Progenitor cell of endocrine pancreas (in vitro differentiated cells): Measurements from ENCODE around the gene IQCE. TPM values are rescaled to one million over a fixed set of nuclear protein-coding genes. Genes with fewer than 3 reads are reported as not detected.

ENCODE experiments used
- DNase-seq: peaks from one replicate; pipeline ENCODE4 v3.0.0; 2021; ENCODE audit warnings: low spot score; ENCODE audit not compliant: unreplicated experiment
- H3K27ac Mint-ChIP-seq: 2 replicates; pipeline ENCODE4 v1.8.0; 2021; ENCODE audit warnings: mild to moderate bottlenecking, moderate library complexity, mixed read lengths
- H3K27me3 Mint-ChIP-seq: 2 replicates; pipeline ENCODE4 v1.8.0; 2021; ENCODE audit warnings: mixed read lengths
- H3K36me3 Mint-ChIP-seq: 2 replicates; pipeline ENCODE4 v1.8.0; 2022; ENCODE audit warnings: mixed read lengths; ENCODE audit not compliant: insufficient read depth
- H3K4me1 Mint-ChIP-seq: 2 replicates; pipeline ENCODE4 v1.8.0; 2021; ENCODE audit warnings: low read depth, mixed read lengths
- H3K4me3 Mint-ChIP-seq: 2 replicates; pipeline ENCODE4 v1.8.0; 2021; ENCODE audit warnings: low read depth, mild to moderate bottlenecking, moderate library complexity, mixed read lengths
- H3K9me3 Mint-ChIP-seq: 2 replicates; pipeline ENCODE4 v1.8.0; 2021; ENCODE audit warnings: low read depth, mixed read lengths
- total RNA-seq: library from RNA; stranded (reverse); gene quantifications from 2 replicates; pipeline ENCODE4 v1.2.1, GENCODE V29; 2021
- TF ChIP-seq, protein P1 (sequence below): fragments of 200-600 bp; sonication (generic); IDR thresholded peaks from one replicate; pipeline ENCODE4 v1.5.0; 2021; ENCODE audit warnings: antibody characterized with exemption, mild to moderate bottlenecking; ENCODE audit not compliant: unreplicated experiment

IQCE gene
- total RNA-seq, 1 donor from 2014 or later: 32.5 TPM

DNA sequence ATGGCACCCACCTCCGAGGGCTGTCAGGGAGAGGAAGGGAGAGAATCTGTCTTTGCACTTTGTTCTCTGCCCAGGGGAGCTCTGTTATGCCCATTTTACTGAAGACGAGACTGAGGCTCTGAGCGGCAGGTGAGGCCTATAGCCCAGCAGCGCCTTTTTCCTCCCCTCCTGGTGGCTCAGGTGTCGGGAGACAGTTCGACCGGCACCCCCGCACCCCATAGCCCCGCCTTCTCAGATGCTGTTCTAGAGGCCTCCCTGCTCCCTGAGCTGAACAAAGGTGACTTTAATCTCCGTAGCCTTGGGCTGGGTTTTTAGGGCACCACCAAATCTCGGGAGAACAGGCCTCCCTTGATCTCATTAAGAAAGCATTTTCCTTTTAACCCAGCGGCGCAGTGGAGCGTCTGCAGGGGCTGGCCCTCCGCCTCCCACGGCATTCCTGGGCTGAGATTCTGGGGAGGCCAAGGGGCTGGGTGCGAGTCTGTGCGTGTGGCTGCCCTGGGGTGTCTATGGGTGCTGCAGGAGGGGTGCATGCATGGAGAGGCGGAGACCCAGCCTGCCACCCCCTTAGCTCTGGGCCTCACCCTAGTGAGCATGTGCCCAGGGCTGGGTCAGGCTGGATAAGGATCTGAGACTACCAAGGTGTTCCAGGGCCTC lies 35.9 kb upstream of the IQCE start:
- TF ChIP-seq, protein P1, sequence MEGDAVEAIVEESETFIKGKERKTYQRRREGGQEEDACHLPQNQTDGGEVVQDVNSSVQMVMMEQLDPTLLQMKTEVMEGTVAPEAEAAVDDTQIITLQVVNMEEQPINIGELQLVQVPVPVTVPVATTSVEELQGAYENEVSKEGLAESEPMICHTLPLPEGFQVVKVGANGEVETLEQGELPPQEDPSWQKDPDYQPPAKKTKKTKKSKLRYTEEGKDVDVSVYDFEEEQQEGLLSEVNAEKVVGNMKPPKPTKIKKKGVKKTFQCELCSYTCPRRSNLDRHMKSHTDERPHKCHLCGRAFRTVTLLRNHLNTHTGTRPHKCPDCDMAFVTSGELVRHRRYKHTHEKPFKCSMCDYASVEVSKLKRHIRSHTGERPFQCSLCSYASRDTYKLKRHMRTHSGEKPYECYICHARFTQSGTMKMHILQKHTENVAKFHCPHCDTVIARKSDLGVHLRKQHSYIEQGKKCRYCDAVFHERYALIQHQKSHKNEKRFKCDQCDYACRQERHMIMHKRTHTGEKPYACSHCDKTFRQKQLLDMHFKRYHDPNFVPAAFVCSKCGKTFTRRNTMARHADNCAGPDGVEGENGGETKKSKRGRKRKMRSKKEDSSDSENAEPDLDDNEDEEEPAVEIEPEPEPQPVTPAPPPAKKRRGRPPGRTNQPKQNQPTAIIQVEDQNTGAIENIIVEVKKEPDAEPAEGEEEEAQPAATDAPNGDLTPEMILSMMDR: no peak
- no peaks in the 10 kb centered on the region for H3K36me3 Mint-ChIP-seq
- peak overlapping the region; percentile 7 for H3K4me3 Mint-ChIP-seq
- H3K27ac Mint-ChIP-seq: no peak overlapping the region
- DNase-seq: no peak
- H3K27me3 Mint-ChIP-seq: peaks cover 25% of the 10 kb centered on the region
- peaks cover 18% of the 10 kb centered on the region for H3K4me1 Mint-ChIP-seq
- no peaks in the 10 kb centered on the region for H3K9me3 Mint-ChIP-seq

DNA sequence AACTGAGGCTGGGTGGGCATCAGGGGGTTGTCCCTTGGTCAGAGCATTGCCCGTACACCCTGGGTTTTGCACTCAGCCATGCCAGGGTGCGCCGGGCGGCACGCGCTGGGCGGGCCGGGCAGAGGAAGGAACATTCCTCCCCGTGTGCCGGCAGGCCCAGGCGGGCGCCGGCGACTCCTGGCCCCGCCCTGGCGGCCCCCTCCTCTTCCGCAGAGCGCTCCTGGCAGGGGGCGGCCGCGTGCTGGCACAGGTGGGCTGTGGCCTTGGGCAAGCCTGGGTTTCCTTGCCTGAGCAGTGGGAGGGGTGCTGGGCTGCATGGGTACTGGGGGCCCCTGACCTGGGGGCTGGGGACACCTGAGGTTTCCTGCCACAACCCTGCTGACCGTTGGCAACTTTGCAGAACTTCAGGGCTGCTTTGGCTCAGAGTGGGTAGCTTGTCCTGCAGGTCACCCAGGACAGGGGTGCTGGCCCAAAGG lies 35.3 kb upstream of the IQCE start:
- Mint-ChIP-seq H3K27me3 (peaks cover 19% of the 10 kb centered on the region), H3K4me3 (no peak overlapping the region), H3K36me3 (no peaks in the 10 kb centered on the region), H3K27ac (no peak overlapping the region), H3K9me3 (no peaks in the 10 kb centered on the region), H3K4me1 (peaks cover 22% of the 10 kb centered on the region)
- no peak for DNase-seq
- TF ChIP-seq, protein P1: no peak

DNA sequence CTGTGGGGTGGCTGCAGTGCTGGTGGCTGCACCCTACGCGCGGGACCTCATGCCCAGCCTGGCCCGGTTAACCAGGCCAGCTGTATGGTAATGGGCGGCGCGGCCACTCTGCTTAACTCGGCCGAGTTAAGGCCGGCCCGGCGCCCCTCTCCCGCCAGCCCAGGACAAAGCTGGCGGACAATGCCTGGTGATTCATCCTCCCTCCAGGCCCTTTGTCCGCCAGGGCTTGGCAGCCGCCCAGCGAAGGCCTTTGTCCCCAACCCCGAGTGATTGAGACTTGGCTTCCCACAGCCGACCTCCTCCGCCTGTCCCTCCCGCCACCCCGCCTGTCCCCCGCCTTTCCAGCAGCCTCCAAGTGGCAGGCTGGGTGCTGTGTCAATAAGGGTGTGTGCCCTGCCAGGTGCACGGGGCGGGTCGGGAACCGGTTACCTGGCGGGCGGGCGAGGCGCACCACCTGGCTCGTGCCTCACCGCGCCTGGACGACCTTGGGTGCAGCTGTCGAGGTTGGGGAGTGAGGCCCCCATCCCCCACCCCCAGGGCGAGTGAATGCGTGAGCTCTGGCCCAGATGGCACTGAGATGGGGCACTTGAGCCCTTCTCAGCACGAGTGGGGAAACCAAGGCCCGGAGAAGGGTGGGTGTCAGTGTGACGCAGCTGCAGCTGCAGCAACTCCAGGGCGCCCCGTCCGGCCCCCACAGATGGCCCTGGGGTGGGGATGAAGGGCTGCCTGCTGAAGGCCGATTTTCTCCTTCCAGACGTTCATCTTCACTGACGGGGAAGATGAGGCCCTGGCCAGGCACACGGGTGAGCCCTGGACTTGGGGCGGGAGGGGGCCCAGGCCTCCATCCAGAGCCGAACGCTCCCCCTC lies 34.6 kb upstream of the IQCE start:
- DNase-seq: peak; percentile 38
- TF ChIP-seq, protein P1: no peak
- Mint-ChIP-seq H3K4me3 (no peak overlapping the region), H3K9me3 (no peaks in the 10 kb centered on the region), H3K4me1 (peaks cover 22% of the 10 kb centered on the region), H3K36me3 (no peaks in the 10 kb centered on the region), H3K27ac (peak overlapping the region; percentile 59), H3K27me3 (peaks cover 19% of the 10 kb centered on the region)

DNA sequence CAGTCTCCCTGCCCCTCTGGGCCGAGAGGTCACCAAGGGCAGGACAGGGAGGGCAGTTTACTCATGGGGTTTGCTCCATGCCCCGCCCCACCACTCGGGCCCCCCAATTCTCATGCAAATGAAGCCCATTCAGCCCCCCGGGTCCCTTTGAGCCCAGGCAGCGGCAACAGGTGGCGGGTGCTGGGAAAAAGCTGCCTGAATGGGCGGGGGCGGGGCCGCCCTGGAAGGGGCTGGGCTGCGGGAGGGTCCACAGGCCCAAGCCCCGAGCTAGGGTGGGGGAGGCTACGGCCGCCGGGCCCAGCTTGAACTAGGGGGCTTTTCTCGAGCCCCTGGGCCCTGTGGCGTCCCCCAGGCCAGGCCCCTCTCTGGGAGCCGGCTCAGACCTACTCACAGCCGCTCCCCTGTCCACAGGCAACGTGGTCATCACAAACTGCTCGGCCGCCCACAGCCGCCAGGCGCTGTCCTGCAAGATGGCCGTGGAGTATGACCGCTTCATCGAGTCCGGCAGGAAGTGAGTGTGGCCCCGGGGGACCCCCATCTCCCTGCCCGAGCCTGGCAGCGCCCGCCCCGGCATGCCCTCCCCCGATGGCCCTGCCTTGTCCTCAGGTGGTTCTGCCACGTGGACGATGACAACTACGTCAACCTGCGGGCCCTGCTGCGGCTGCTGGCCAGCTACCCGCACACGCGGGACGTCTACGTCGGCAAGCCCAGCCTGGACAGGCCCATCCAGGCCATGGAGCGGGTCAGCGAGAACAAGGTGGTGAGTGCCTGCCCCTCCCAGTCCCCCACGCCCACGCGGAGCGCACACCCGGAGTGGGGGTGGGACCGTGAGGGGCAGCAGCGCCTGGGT lies 33.7 kb upstream of the IQCE start:
- Mint-ChIP-seq H3K9me3 (no peaks in the 10 kb centered on the region), H3K36me3 (no peaks in the 10 kb centered on the region), H3K27me3 (peaks cover 19% of the 10 kb centered on the region), H3K27ac (no peak overlapping the region), H3K4me3 (no peak overlapping the region), H3K4me1 (peaks cover 22% of the 10 kb centered on the region)
- TF ChIP-seq, protein P1: no peak
- DNase-seq: no peak
